Activated B cell treated with CpG ODN at 0.5 μM for 24 hours (primary cell): ENCODE data around the gene FLRT2. TPM values are rescaled to one million over a fixed set of nuclear protein-coding genes. Genes with fewer than 3 reads are reported as not detected.

Source experiments
- ATAC-seq: fragments of 200-7000 bp; cut with Tn5 transposase; one replicate; pipeline ENCODE4 v1.10.0; 2021; ENCODE audit warnings: low read depth, mild to moderate bottlenecking, moderate library complexity
- CTCF ChIA-PET: fragments of 350-600 bp; sonication (Branson Sonifier 250); formaldehyde crosslinking; loops from one replicate; lab custom pipeline; 2021; ENCODE audit warnings: antibody characterized with exemption; lab: Charles Lee
- POLR2A ChIA-PET: fragments of 350-600 bp; sonication (Branson Sonifier 250); formaldehyde crosslinking; loops from one replicate; lab custom pipeline; 2021; ENCODE audit warnings: antibody characterized with exemption; lab: Charles Lee
- DNase-seq: peaks from one replicate; pipeline ENCODE4 v3.0.0; 2022
- H3K27ac Mint-ChIP-seq: one replicate; pipeline ENCODE4 v1.8.0; 2020; ENCODE audit warnings: mixed read lengths
- H3K27me3 Mint-ChIP-seq: one replicate; pipeline ENCODE4 v1.8.0; 2021; ENCODE audit warnings: mixed read lengths
- H3K36me3 Mint-ChIP-seq: one replicate; pipeline ENCODE4 v1.8.0; 2021; ENCODE audit warnings: low read depth, mixed read lengths
- H3K4me1 Mint-ChIP-seq: one replicate; pipeline ENCODE4 v1.8.0; 2021; ENCODE audit warnings: mixed read lengths
- H3K4me3 Mint-ChIP-seq: one replicate; pipeline ENCODE4 v1.8.0; 2020; ENCODE audit warnings: mild to moderate bottlenecking, mixed read lengths
- H3K9me3 Mint-ChIP-seq: one replicate; pipeline ENCODE4 v1.8.0; 2020; ENCODE audit warnings: mixed read lengths
- CTCF ChIP-seq: fragments of 200-600 bp; IDR thresholded peaks from one replicate; pipeline ENCODE4 v1.8.0; 2022; ENCODE audit warnings: antibody characterized with exemption, mild to moderate bottlenecking
- intact Hi-C: fragments of 100-400 bp; cut with micrococcal nuclease; formaldehyde crosslinking; loops from one replicate; pipeline ENCODE4 v1.15.1; 2024
- total RNA-seq: library from RNA; stranded (reverse); gene quantifications from 2 replicates; pipeline ENCODE4 v1.2.3, GENCODE V29; 2022

The FLRT2 gene
- total RNA-seq, 1 donor from 2014 or later, result not detected

- no peaks in the 10 kb centered on the region for H3K36me3 Mint-ChIP-seq
- H3K27me3 Mint-ChIP-seq, result peaks cover 62% of the 10 kb centered on the region
- no peak for DNase-seq
- H3K27ac Mint-ChIP-seq, result no peak overlapping the region
- intact Hi-C loops, result no loop called here
- POLR2A ChIA-PET, result no interaction called here
- no peak for TF ChIP-seq CTCF
- ATAC-seq, result no peak
- H3K4me3 Mint-ChIP-seq, result no peak overlapping the region
- CTCF ChIA-PET, result no interaction called here
- no peaks in the 10 kb centered on the region for H3K9me3 Mint-ChIP-seq
- peaks cover 4% of the 10 kb centered on the region for H3K4me1 Mint-ChIP-seq
These were observed 1.2 kb downstream of the FLRT2 start for GRCh38 chr14:85531141-85531586.

- no peak for DNase-seq
- H3K36me3 Mint-ChIP-seq, result no peaks in the 10 kb centered on the region
- TF ChIP-seq CTCF, result no peak
- intact Hi-C loops, result no loop called here
- ChIA-PET POLR2A (no interaction called here), CTCF (no interaction called here)
- H3K4me1 Mint-ChIP-seq, result peaks cover 4% of the 10 kb centered on the region
- H3K9me3 Mint-ChIP-seq, result no peaks in the 10 kb centered on the region
- H3K27me3 Mint-ChIP-seq, result peaks cover 62% of the 10 kb centered on the region
- ATAC-seq, result no peak
- H3K4me3 Mint-ChIP-seq, result no peak overlapping the region
- no peak overlapping the region for H3K27ac Mint-ChIP-seq
These were observed 1.8 kb downstream of the FLRT2 start for GRCh38 chr14:85531587-85532373.

- POLR2A ChIA-PET, result no interaction called here
- peaks cover 4% of the 10 kb centered on the region for H3K4me1 Mint-ChIP-seq
- H3K4me3 Mint-ChIP-seq, result no peak overlapping the region
- no peaks in the 10 kb centered on the region for H3K36me3 Mint-ChIP-seq
- DNase-seq (no peak), ATAC-seq (no peak)
- peaks cover 58% of the 10 kb centered on the region for H3K27me3 Mint-ChIP-seq
- TF ChIP-seq CTCF, result no peak
- CTCF ChIA-PET, result no interaction called here
- H3K9me3 Mint-ChIP-seq, result no peaks in the 10 kb centered on the region
- no peak overlapping the region for H3K27ac Mint-ChIP-seq
- intact Hi-C loops, result no loop called here
These were observed 2.6 kb downstream of the FLRT2 start for GRCh38 chr14:85532374-85533022.

- ATAC-seq (no peak), DNase-seq (no peak)
- Mint-ChIP-seq H3K27ac (no peak overlapping the region), H3K4me1 (peaks cover 4% of the 10 kb centered on the region), H3K27me3 (peaks cover 54% of the 10 kb centered on the region), H3K36me3 (no peaks in the 10 kb centered on the region), H3K9me3 (no peaks in the 10 kb centered on the region), H3K4me3 (no peak overlapping the region)
- intact Hi-C loops, result no loop called here
- TF ChIP-seq CTCF, result no peak
- ChIA-PET POLR2A (no interaction called here), CTCF (no interaction called here)
These were observed 3.3 kb downstream of the FLRT2 start for GRCh38 chr14:85533023-85533860.

- Mint-ChIP-seq H3K4me3 (no peak overlapping the region), H3K9me3 (no peaks in the 10 kb centered on the region), H3K27ac (no peak overlapping the region), H3K36me3 (no peaks in the 10 kb centered on the region), H3K27me3 (peaks cover 49% of the 10 kb centered on the region), H3K4me1 (peaks cover 4% of the 10 kb centered on the region)
- TF ChIP-seq CTCF, result no peak
- POLR2A ChIA-PET, result no interaction called here
- ATAC-seq, result no peak
- intact Hi-C loops, result no loop called here
- CTCF ChIA-PET, result no interaction called here
- no peak for DNase-seq
These were observed 3.9 kb downstream of the FLRT2 start for GRCh38 chr14:85533861-85534291.
